Vagina (tissue), 2 donors: ENCODE measurements around the gene FMO5.

Source experiments
- POLR2A ChIP-seq, 2 donors: fragments of 450-650 bp; IDR thresholded peaks; one replicate each; pipeline ENCODE4 v1.6.1; 2017; ENCODE audit warnings: antibody characterized with exemption in 2 of 2, mild to moderate bottlenecking in 2 of 2, moderate library complexity in 2 of 2
- TF ChIP-seq, protein P1 (sequence below), 3 experiments: fragments of 450-650 bp in 2 of 3; fragments of 200-600 bp in 1 of 3; sonication (generic) in 1 of 3; IDR thresholded peaks; one replicate each; pipeline ENCODE4 v1.5.1; 2017 to 2019; ENCODE audit warnings: antibody characterized with exemption in 3 of 3, mild to moderate bottlenecking in 2 of 3, moderate library complexity in 2 of 3

DNA sequence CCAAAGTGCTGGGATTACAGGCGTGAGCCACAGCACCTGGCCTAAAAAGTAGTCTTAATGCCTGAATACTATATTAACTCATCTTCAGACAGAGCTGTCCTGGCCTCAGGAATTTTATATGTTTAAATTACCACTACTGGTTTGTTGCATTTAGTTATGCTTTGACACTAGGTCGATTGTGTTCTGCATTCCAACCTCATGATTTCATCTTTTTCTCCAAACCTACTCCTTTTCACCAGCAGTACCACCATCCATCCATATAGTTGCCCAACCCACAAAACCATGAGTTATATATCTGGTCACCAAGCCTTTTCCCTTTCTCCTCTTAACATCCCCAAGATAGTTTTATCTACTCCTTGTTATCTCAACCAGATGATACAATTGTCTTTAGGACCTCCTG is 22.6 kb downstream of the FMO5 start:
- TF ChIP-seq, protein P1, sequence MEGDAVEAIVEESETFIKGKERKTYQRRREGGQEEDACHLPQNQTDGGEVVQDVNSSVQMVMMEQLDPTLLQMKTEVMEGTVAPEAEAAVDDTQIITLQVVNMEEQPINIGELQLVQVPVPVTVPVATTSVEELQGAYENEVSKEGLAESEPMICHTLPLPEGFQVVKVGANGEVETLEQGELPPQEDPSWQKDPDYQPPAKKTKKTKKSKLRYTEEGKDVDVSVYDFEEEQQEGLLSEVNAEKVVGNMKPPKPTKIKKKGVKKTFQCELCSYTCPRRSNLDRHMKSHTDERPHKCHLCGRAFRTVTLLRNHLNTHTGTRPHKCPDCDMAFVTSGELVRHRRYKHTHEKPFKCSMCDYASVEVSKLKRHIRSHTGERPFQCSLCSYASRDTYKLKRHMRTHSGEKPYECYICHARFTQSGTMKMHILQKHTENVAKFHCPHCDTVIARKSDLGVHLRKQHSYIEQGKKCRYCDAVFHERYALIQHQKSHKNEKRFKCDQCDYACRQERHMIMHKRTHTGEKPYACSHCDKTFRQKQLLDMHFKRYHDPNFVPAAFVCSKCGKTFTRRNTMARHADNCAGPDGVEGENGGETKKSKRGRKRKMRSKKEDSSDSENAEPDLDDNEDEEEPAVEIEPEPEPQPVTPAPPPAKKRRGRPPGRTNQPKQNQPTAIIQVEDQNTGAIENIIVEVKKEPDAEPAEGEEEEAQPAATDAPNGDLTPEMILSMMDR (IDR thresholded peaks at IDR 0.05), result no peak
- no peak for TF ChIP-seq POLR2A (IDR thresholded peaks at IDR 0.05)
